HepG2 (cell line): ENCODE results near the gene VAV2. TPM values are rescaled to one million over a fixed set of nuclear protein-coding genes. Genes with fewer than 3 reads are reported as not detected.
A peak's percentile ranks its signal among the peaks of the same experiment; 100 is the strongest.

ENCODE experiments used
- ARNTL ChIP-seq: sonication (generic); formaldehyde crosslinking; IDR thresholded peaks from 2 replicates; pipeline ENCODE4 v1.4.0; 2020; ENCODE audit warnings: mild to moderate bottlenecking, missing genetic modification reagents
- NFAT5 ChIP-seq: sonication (generic); formaldehyde crosslinking; IDR thresholded peaks from 2 replicates; pipeline ENCODE4 v1.4.0; 2020; ENCODE audit warnings: missing genetic modification reagents
- PTBP1 ChIP-seq: fragments of 200-400 bp; formaldehyde crosslinking; IDR thresholded peaks from 2 replicates; pipeline ENCODE4 v1.6.1; 2018; ENCODE audit warnings: low read length, low read depth; ENCODE audit not compliant: poor library complexity, severe bottlenecking
- ZBTB37 ChIP-seq: sonication (generic); formaldehyde crosslinking; IDR thresholded peaks from 2 replicates; pipeline ENCODE4 v1.4.0; 2020; ENCODE audit warnings: mild to moderate bottlenecking, missing genetic modification reagents
- ZBTB4 ChIP-seq: sonication (generic); formaldehyde crosslinking; IDR thresholded peaks from 2 replicates; pipeline ENCODE4 v1.4.0; 2020; ENCODE audit warnings: missing genetic modification reagents, mild to moderate bottlenecking, borderline replicate concordance
- ZNF281 ChIP-seq: sonication (generic); formaldehyde crosslinking; IDR thresholded peaks from 2 replicates; pipeline ENCODE4 v1.4.0; 2020; ENCODE audit warnings: missing genetic modification reagents, borderline replicate concordance
- ZNF34 ChIP-seq: sonication (generic); formaldehyde crosslinking; IDR thresholded peaks from 2 replicates; pipeline ENCODE4 v1.4.0; 2020; ENCODE audit warnings: mild to moderate bottlenecking, missing genetic modification reagents, borderline replicate concordance
- ZNF557 ChIP-seq: sonication (generic); formaldehyde crosslinking; IDR thresholded peaks from 2 replicates; pipeline ENCODE4 v1.4.0; 2020; ENCODE audit warnings: missing genetic modification reagents
- ZNF570 ChIP-seq: sonication (generic); formaldehyde crosslinking; IDR thresholded peaks from 2 replicates; pipeline ENCODE4 v1.4.0; 2020; ENCODE audit warnings: mild to moderate bottlenecking, missing genetic modification reagents, borderline replicate concordance
- ZNF572 ChIP-seq: sonication (generic); formaldehyde crosslinking; IDR thresholded peaks from 2 replicates; pipeline ENCODE4 v1.5.1; 2020; ENCODE audit warnings: mild to moderate bottlenecking, missing genetic modification reagents
- polyA plus RNA-seq, 8 experiments: library from polyadenylated mRNA; depleted of rRNA in 3 of 8; stranded (reverse) in 7 of 8; unstranded in 1 of 8; fragments of >200 nt; fragmentation: Illumina TruSeq in 4 of 8; extraction: Trizol in 4 of 8; gene quantifications; 2 replicates each; pipeline versions ENCODE4 v1.2.1 to v1.2.3, GENCODE V29; 2011 to 2016; ENCODE audit warnings: low read depth in 4 of 8, missing spikeins in 1 of 8, mixed read lengths in 1 of 8; ENCODE audit not compliant: insufficient read depth in 1 of 8
- total RNA-seq, 5 experiments: library from RNA; depleted of rRNA; stranded (reverse); fragments of >200 nt; fragmentation: Illumina TruSeq; extraction: Trizol; gene quantifications; 2 replicates each; pipeline ENCODE4 v1.2.3, GENCODE V29; 2016; ENCODE audit warnings: low read depth in 1 of 5

VAV2 gene
- total and polyA plus RNA-seq, 2 of the 13 experiments (the other 11 are each of a cell fraction or from before 2014, with no cell fraction given): 22.5 to 22.9 TPM

GRCh38 chr9:133855802-133856521 is 136.2 kb downstream of the VAV2 start (continued):
- TF ChIP-seq ZBTB4 (CRISPR knock-in tag): peak; percentile 99
- TF ChIP-seq ZBTB37 (CRISPR knock-in tag): no peak; the same call in 1 of the 2 replicates
- TF ChIP-seq ARNTL (CRISPR knock-in tag): no peak
- no peak for TF ChIP-seq ZNF557 (CRISPR knock-in tag)
- TF ChIP-seq ZNF572 (CRISPR knock-in tag): peak; percentile 61; the same call in 1 of the 2 replicates
- no peak for TF ChIP-seq NFAT5
- 0 out of 2 replicates have a peak, but pooled peaks have one; percentile 32 for TF ChIP-seq ZNF281 (CRISPR knock-in tag)
- no peak for TF ChIP-seq ZNF570 (CRISPR knock-in tag)
- TF ChIP-seq ZNF34 (CRISPR knock-in tag): no peak
- TF ChIP-seq PTBP1: no peak
